ENCODE measurements around the gene CUEDC1.
A peak's percentile ranks its signal among the peaks of the same experiment; 100 is the strongest.

The CUEDC1 gene

DNA sequence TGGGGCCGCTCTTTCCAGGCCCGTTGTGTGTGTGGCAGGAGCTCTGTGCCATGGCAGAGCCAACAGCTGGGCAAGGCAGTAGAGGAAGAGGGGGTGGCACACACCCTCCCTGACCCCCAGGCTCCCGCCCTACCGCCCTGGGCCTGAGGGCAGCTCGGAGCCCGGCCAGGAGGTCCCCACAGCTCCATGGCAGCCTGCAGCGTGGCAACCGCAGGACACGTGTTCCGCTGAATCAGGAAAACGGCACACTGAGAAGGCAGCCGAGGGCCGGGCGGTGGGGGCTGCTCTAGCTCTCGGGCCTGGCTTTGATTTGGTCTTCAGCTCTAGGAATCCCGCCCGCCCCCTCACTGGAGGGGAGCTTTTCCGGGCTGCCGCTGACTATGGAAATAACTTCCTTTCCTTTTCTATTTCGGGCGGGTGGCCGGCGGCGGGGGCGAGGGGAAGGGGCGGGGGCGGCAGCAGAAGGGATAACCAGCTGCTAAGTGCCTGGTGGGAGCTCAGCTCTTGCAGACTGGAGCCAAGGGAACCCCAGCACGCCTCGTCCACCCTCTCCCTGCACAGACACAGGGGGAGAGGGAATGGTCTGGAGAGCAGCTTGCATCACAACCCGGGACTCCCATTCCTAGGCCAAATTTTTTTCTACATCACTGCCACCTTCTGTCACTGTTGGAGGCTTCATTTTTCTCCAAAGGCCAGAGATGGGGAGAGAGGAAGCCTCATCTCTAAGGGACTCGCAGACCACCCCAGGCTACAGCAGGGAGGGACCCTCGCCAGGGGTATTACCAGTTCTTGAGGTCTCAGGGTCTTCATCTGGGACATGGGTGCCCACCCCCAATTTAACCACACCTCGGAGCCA lies 80.5 kb downstream of the CUEDC1 start:
- no peak for DNase-seq (ENCODE audit: low read depth in 2 of 2)

DNA sequence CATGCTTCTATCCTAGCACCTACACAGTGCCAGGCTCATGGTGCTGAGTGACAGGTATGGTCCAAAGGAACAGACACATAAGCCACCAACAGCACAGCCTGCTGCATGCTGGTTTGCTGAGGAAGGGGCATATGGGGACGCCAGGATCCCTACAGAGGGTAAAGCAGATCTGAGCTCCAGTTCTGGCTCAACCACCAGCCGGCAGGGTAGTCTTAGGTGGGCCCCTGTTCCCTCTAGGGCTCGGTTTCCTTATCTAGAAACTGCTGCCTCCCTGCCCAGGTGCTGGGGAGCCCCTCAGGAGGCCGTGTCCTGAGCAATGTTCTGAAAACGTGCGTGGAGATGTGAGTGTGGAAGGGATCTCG lies 81.2 kb downstream of the CUEDC1 start:
- DNase-seq (ENCODE audit: low read depth in 2 of 2): no peak

GRCh38 chr17:57873261-57874057 lies 81.8 kb downstream of the CUEDC1 start:
- no peak for DNase-seq (ENCODE audit: low read depth in 2 of 2)

- no peak for DNase-seq (ENCODE audit: low read depth in 2 of 2)
Observed at GRCh38 chr17:57872536-57872935, 82.7 kb downstream of the CUEDC1 start.

- DNase-seq (ENCODE audit: low read depth in 2 of 2): no peak
Observed at GRCh38 chr17:57871863-57872262, 83.3 kb downstream of the CUEDC1 start.

DNA sequence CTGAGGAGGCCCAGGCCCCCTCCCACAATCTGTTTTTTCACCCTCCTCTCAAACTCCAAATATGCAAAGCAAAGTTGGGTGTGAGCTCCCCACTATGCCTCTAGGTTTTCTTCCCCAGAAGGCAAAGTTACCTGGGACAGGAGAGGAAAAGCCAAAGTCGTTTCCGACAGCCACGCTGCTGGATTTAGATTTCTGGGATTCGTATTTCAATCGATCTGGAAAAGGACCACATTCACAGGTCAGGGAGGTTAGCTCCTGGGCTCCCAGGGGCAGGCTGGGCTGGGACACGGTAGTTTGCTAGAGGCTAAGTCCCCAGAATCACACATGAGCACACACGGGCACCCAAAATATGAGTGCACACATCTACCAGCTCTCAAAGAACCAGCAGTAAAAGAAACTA lies 84.1 kb downstream of the CUEDC1 start:
- DNase-seq (ENCODE audit: low read depth in 2 of 2): no peak

- DNase-seq (ENCODE audit: low read depth in 2 of 2): no peak
Observed at GRCh38 chr17:57870283-57870635, 85.0 kb downstream of the CUEDC1 start.

DNA sequence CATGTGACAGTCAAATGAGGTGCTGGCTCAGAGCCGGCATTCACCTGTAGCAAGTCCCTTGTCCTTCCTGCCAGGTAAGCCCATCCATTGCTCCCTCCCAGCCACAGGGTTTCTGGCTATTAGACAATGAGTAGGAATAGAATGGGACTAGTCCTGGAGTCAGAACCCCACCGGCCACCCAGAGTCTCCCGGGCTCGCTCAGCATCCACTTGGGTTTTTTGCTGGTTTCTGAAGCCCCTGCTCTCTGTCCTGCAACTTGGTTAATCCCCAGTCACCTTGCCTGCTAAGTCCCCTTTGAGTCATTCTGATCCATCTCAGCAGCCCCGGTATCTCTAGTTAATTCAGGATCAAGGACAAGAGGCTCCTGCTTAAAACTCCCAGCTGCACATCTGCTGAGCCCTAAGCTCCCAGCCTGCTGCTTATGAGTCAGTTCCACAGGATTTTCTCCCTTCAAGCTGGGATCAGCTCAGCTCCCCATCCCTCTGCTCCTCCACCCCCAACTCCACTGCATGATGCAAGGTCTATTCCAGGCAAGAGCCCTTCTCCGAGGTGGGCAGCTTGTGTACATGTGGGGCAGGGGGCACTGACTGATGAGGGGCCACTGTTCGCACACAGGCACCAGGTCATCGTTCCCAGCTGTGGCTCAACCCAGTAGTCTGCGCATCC lies 85.5 kb downstream of the CUEDC1 start:
- no peak for DNase-seq (ENCODE audit: low read depth in 2 of 2)

GRCh38 chr17:57868910-57869616 lies 86.1 kb downstream of the CUEDC1 start:
- no peak for DNase-seq (ENCODE audit: low read depth in 2 of 2)

DNA sequence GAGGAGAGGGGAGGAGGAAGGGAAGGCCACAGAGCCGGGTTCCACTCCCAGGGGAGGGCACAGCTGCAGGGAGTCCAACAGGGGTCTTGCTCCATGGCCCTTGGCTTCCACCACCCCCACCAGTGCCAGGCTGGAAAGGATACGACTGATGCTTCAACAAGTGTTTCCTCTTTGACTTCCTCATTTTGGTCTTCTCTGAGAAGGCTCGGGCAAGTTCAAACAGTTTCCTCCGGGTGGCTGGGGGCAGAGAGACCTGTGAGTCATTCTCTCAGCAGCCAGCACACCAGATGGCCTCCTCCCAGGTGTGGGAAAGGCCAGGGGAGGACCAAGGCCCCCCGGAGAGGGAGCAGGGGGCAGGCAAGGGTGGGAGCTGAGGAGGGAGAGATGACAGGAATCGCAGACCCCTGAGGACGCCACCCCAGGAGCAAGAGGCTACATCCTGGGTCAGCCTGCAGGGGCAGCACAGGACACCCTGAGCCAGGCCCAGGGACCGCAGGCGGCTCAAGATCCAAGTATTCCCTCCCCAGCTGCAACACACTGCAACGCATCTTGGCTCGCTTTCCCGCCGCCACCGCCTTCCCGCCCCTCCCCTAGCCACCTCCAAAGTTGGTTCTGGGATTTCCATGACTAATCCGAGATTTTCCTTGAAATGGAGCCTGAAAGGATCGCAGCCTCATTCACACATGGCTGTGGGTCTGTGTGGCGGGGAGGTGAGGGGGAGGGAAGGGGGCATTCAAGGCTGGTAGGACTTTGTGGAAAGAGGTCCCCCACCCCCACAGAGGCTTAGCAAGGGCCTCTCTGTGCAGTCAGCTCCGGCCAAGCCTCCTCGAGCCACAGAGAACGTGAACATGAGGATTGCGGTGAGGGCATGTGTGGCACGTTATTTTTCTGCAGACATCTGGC lies 87.0 kb downstream of the CUEDC1 start:
- DNase-seq (ENCODE audit: low read depth in 2 of 2): no peak

DNA sequence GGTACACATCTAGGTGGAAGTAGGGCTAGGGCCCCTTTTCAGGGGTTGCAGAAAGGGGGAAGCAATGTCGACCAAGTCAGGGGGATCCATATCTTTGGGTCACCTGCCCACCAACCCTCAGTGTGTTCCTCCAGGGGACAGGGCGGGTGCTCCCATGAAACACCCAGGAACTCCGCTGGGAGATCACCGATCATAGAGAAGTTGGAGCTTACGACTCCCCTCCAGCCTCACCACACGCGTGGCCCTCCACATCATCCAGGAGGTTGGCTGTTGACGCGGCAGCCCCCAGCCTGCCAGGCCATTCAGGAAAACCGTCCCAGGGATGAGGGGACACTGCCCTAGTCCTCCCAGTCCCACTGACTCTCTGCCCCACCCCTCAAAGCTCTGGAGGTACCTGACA lies 88.1 kb downstream of the CUEDC1 start:
- DNase-seq (ENCODE audit: low read depth in 2 of 2): no peak

DNA sequence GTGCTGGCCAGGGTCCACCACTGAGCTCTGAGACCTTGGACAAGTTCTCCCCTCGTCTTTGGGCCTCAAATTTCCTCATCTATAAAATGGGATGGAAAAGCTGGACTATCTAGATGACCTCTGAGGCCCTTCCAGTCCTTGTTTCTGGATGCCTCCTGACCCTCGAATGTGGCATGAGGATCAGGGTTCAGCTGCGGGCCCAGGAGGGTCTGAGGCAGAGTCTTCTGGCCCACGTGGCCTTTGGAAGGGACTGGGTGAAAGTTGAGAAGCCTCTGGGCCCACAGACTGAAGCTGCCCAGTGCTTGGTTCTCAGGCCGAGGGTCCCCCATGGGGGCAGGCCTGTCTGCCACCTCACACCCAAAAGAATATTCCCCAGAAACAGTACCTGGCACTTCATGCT lies 88.5 kb downstream of the CUEDC1 start:
- DNase-seq (ENCODE audit: low read depth in 2 of 2): no peak

DNA sequence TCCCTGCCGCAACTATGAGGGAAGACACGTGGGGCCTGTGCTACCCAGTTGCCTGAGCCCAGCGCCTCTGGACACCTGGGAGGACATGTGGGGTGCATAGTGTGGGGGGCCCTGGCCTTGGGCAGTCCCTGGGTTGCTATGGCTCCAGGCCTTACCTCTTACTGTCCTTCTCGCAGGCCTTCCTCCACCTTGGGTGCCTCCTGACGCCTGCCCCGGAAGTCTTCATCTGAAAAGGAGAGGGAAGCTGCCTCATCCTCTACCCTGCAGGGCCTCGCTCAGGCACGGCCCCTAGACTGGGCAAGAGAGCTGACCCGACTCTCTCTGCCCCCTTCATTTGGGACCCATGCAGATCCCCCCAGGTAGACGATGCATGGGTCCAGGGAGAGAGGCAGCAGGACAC lies 88.9 kb downstream of the CUEDC1 start:
- no peak for DNase-seq (ENCODE audit: low read depth in 2 of 2)

DNA sequence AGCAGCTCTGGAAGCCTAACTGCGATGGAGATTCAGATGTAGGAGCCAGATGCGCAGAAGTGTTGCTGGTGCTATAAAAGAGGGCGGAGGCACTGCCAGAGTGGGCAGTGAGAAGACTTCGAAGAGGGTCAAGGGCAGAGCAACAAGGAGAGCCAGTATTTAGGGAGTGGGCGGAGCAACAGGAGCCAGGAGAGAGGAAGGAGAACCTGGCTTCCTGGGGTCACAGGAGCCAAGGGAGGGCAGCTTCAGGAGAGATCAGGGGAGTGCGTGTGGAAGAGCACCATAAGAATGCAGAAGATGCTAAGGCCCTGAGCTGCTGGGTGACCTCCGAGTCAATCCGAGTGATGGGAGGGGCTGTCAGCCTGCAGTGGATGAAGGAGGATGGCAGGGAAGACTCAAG lies 90.9 kb downstream of the CUEDC1 start:
- no peak for DNase-seq (ENCODE audit: low read depth in 2 of 2)

- DNase-seq (ENCODE audit: low read depth in 2 of 2): no peak
Observed at GRCh38 chr17:57862694-57863667, 92.2 kb downstream of the CUEDC1 start.

- DNase-seq (ENCODE audit: low read depth in 2 of 2): no peak
Observed at GRCh38 chr17:57861790-57862693, 93.2 kb downstream of the CUEDC1 start.

DNA sequence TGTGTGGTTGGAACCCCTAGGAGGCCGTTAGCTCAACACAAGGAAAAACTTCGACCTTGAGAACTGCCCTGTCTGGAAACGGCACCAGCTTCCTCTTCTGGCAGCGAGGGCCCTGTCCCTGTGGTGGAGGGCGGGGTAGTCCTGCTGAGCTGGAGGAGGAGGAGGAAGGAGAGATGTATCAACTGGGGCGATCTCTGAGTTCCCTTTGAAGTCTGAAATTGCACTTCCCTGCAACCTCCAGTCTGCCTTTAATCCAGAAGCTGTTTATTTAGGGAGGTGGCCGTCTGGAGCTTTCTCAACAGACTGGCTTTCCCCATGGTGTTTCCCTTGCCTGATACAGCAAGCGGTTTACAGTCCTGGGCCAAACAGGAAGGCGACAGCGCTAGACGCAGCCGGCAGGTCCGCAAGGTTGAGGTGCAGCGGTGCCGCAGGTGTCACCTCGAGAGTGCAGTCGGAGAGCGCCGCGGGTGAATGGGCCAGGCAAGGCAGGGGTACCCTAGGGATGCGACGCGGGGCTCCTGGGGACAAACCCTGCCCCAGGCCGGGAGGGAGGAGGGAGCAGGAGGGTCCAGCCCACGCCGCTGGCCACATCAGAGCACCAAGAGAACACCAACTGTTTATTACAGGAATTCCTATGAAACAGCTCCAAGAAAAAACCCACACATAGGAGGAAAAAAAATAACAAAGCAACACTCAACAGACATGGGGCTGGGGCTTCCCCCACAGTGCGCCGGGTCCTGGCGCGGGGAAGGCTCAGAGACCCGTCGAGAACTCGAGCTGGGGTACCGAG lies 94.0 kb downstream of the CUEDC1 start:
- DNase-seq (ENCODE audit: low read depth in 2 of 2): peak in 1 of 2 donors; percentile 13

DNA sequence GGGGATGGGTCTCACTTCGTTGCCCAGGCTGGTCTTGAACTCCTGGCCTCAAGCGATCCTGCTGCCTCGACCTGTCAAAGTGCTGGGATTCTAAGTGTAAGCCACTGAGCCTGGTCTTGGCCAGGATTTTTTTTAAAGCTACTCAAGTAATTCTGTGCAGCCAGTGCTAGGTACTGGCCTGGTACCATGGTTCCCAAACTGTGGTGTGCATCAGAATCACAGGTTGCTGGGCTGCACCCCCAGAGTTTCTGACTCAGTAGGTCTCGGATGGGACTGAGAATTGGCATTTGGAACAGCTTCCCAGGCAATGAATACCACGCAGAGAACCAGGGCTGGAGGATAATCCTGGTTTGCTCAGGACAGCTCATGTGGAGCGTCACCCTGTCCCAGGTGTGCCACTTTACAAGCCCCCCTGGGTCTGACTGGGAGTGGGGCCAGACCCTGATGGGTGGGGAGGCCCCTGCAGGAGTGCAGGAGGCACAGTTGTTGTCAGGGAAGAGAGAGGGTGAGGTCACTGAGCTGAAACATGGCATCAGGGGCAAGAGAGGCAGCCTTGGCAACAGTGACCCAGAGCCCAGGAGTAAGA lies 94.7 kb downstream of the CUEDC1 start:
- DNase-seq (ENCODE audit: low read depth in 2 of 2): no peak

Data from stimulated activated CD8-positive, alpha-beta memory T cell treated with anti-CD3 and anti-CD28 coated beads, Interleukin-2, amount 100 ng/mL, for 1 hour (primary cell).